Measurements from ENCODE around the gene SPINK2.

The SPINK2 gene

DNA sequence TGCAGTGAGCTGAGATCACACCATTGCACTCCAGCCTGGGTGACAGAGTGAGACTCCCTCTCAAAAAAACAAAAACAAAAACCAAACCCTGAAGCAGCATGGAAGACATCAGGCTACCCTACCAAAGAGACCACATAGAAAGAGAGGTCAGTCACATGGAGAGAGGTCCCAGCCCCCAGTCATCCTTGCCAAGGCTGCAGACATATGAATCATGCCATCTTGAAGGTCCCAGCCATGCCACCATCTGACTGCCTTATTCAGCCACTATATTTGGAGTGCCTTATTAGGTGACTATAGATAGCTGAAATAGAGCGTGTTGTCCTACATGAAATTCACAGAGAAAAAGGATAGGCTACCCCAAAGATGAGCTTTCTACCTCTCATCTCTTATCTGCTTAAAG is 48.2 kb downstream of the SPINK2 start:
- Histone ChIP-seq H3F3A (ENCODE audit: control insufficient read depth, insufficient read depth) (no peaks in the 10 kb centered on the region), H4K20me1 (ENCODE audit: control insufficient read depth, insufficient read depth, low read depth, low read length) (no peaks in the 10 kb centered on the region), H3K4me3 (ENCODE audit: low read length) (no peak overlapping the region), H3K4me1 (ENCODE audit: control insufficient read depth, low read length) (no peaks in the 10 kb centered on the region), H3K79me2 (ENCODE audit: control insufficient read depth, low read length) (no peaks in the 10 kb centered on the region), H3K27ac (ENCODE audit: low read depth, low read length) (no peak overlapping the region), H3K27me3 (ENCODE audit: control insufficient read depth, low read length) (no peaks in the 10 kb centered on the region), H3K9me3 (ENCODE audit: control insufficient read depth, insufficient read depth, low read length) (no peaks in the 10 kb centered on the region), H3K36me3 (ENCODE audit: control insufficient read depth, low read length) (no peaks in the 10 kb centered on the region), H3K9me2 (replicated peaks; ENCODE audit: control insufficient read depth, low read length) (no peaks in the 10 kb centered on the region), H3K4me2 (ENCODE audit: low read length) (no peak overlapping the region)
- TF ChIP-seq, protein P1, sequence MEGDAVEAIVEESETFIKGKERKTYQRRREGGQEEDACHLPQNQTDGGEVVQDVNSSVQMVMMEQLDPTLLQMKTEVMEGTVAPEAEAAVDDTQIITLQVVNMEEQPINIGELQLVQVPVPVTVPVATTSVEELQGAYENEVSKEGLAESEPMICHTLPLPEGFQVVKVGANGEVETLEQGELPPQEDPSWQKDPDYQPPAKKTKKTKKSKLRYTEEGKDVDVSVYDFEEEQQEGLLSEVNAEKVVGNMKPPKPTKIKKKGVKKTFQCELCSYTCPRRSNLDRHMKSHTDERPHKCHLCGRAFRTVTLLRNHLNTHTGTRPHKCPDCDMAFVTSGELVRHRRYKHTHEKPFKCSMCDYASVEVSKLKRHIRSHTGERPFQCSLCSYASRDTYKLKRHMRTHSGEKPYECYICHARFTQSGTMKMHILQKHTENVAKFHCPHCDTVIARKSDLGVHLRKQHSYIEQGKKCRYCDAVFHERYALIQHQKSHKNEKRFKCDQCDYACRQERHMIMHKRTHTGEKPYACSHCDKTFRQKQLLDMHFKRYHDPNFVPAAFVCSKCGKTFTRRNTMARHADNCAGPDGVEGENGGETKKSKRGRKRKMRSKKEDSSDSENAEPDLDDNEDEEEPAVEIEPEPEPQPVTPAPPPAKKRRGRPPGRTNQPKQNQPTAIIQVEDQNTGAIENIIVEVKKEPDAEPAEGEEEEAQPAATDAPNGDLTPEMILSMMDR (IDR thresholded peaks at IDR 0.05; ENCODE audit: low read depth, low read length, poor library complexity, severe bottlenecking) = no peak
- TF ChIP-seq EZH2phosphoT487 (IDR thresholded peaks at IDR 0.05; ENCODE audit: borderline replicate concordance, low read length) = no peak

DNA sequence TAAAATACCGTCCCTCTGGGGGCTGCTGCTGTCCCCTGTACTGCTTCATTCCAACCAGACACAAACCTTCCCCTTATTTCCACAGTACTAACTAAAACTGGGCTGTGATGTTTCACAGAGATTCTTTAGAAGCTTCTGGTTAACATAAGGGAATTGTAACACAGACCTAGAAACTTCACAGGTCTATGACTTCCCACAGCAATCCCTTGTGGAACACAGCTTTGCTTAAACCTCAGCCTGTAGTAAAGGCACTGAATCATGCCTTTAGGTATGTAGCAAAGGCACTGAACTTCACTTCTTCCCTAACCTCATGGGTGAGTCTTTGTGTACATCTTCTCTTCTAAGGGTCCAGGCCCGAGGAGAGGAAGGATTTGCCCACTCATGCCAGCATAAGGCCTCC is 49.4 kb downstream of the SPINK2 start:
- H3K9me3 ChIP-seq (ENCODE audit: control insufficient read depth, insufficient read depth, low read length) = no peaks in the 10 kb centered on the region
- no peaks in the 10 kb centered on the region for H3F3A ChIP-seq (ENCODE audit: control insufficient read depth, insufficient read depth)
- no peak overlapping the region for H3K4me3 ChIP-seq (ENCODE audit: low read length)
- H3K4me2 ChIP-seq (ENCODE audit: low read length) = no peak overlapping the region
- no peaks in the 10 kb centered on the region for H3K4me1 ChIP-seq (ENCODE audit: control insufficient read depth, low read length)
- H3K36me3 ChIP-seq (ENCODE audit: control insufficient read depth, low read length) = no peaks in the 10 kb centered on the region
- H3K27ac ChIP-seq (ENCODE audit: low read depth, low read length) = no peak overlapping the region
- H3K79me2 ChIP-seq (ENCODE audit: control insufficient read depth, low read length) = no peaks in the 10 kb centered on the region
- no peak for TF ChIP-seq EZH2phosphoT487 (IDR thresholded peaks at IDR 0.05; ENCODE audit: borderline replicate concordance, low read length)
- TF ChIP-seq, protein P1 (IDR thresholded peaks at IDR 0.05; ENCODE audit: low read depth, low read length, poor library complexity, severe bottlenecking) = no peak
- H3K27me3 ChIP-seq (ENCODE audit: control insufficient read depth, low read length) = no peaks in the 10 kb centered on the region
- H3K9me2 ChIP-seq (replicated peaks; ENCODE audit: control insufficient read depth, low read length) = no peaks in the 10 kb centered on the region
- H4K20me1 ChIP-seq (ENCODE audit: control insufficient read depth, insufficient read depth, low read depth, low read length) = no peaks in the 10 kb centered on the region

DNA sequence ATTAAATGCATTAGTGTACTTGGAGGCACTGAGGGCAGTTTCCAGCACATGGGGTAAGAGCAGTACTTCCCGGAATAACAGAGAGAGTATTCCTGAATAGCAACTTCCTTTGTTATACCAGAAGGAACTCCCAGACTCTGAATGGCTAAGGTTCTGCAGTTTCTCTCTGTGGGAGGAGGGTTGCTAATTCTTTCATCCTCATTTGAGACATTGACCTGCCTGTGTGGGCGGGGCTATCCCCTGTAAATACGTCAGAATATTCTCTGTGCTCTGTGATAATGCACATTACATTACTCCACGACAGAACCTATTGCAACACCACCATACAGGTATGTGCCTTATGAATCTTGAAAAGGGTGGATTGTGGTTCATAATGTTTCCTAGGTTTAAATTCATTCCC is 52.7 kb downstream of the SPINK2 start:
- no peak overlapping the region for H3K27ac ChIP-seq (ENCODE audit: low read depth, low read length)
- no peaks in the 10 kb centered on the region for H3F3A ChIP-seq (ENCODE audit: control insufficient read depth, insufficient read depth)
- H4K20me1 ChIP-seq (ENCODE audit: control insufficient read depth, insufficient read depth, low read depth, low read length) = no peaks in the 10 kb centered on the region
- no peaks in the 10 kb centered on the region for H3K79me2 ChIP-seq (ENCODE audit: control insufficient read depth, low read length)
- TF ChIP-seq EZH2phosphoT487 (IDR thresholded peaks at IDR 0.05; ENCODE audit: borderline replicate concordance, low read length) = no peak
- TF ChIP-seq, protein P1 (IDR thresholded peaks at IDR 0.05; ENCODE audit: low read depth, low read length, poor library complexity, severe bottlenecking) = no peak
- no peaks in the 10 kb centered on the region for H3K9me2 ChIP-seq (replicated peaks; ENCODE audit: control insufficient read depth, low read length)
- H3K4me1 ChIP-seq (ENCODE audit: control insufficient read depth, low read length) = peaks cover 9% of the 10 kb centered on the region
- no peaks in the 10 kb centered on the region for H3K27me3 ChIP-seq (ENCODE audit: control insufficient read depth, low read length)
- H3K4me3 ChIP-seq (ENCODE audit: low read length) = no peak overlapping the region
- no peaks in the 10 kb centered on the region for H3K36me3 ChIP-seq (ENCODE audit: control insufficient read depth, low read length)
- no peak overlapping the region for H3K4me2 ChIP-seq (ENCODE audit: low read length)
- no peaks in the 10 kb centered on the region for H3K9me3 ChIP-seq (ENCODE audit: control insufficient read depth, insufficient read depth, low read length)

DNA sequence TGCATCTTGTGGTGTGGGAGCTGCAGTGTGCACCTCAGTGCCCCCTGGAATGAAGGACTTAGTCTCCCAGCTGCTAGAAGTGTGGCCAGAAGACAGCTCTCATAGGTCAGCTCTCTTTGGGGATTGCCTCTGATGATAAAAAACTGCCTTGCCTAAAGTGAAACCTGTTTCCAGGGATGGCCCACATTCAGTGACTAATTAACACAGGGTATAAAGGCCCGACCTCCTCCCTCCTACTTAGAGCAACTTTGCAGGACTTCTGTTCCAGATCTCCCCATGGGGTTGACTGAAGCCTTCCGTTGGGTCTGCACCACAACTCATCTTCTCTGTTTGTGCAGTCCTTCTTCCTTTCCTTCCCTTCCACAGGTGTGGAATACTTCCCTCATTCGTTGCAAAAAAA is 53.2 kb downstream of the SPINK2 start:
- H3K36me3 ChIP-seq (ENCODE audit: control insufficient read depth, low read length) = no peaks in the 10 kb centered on the region
- H4K20me1 ChIP-seq (ENCODE audit: control insufficient read depth, insufficient read depth, low read depth, low read length) = no peaks in the 10 kb centered on the region
- no peak overlapping the region for H3K4me3 ChIP-seq (ENCODE audit: low read length)
- no peaks in the 10 kb centered on the region for H3K9me2 ChIP-seq (replicated peaks; ENCODE audit: control insufficient read depth, low read length)
- H3F3A ChIP-seq (ENCODE audit: control insufficient read depth, insufficient read depth) = no peaks in the 10 kb centered on the region
- H3K4me2 ChIP-seq (ENCODE audit: low read length) = no peak overlapping the region
- H3K9me3 ChIP-seq (ENCODE audit: control insufficient read depth, insufficient read depth, low read length) = no peaks in the 10 kb centered on the region
- H3K4me1 ChIP-seq (ENCODE audit: control insufficient read depth, low read length) = peaks cover 9% of the 10 kb centered on the region
- TF ChIP-seq, protein P1 (IDR thresholded peaks at IDR 0.05; ENCODE audit: low read depth, low read length, poor library complexity, severe bottlenecking) = no peak
- no peak for TF ChIP-seq EZH2phosphoT487 (IDR thresholded peaks at IDR 0.05; ENCODE audit: borderline replicate concordance, low read length)
- no peak overlapping the region for H3K27ac ChIP-seq (ENCODE audit: low read depth, low read length)
- no peaks in the 10 kb centered on the region for H3K27me3 ChIP-seq (ENCODE audit: control insufficient read depth, low read length)
- no peaks in the 10 kb centered on the region for H3K79me2 ChIP-seq (ENCODE audit: control insufficient read depth, low read length)
